Skeletal muscle tissue (tissue), 4 donors: Measurements from ENCODE around the gene POLR3GL. TPM values are rescaled to one million over a fixed set of nuclear protein-coding genes. Genes with fewer than 3 reads are reported as not detected.

Source experiments
- H3K27ac ChIP-seq: one replicate; pipeline ENCODE4 v1.7.0; 2013; ENCODE audit warnings: mild to moderate bottlenecking, low read depth, low read length, inconsistent platforms
- H3K27me3 ChIP-seq, 3 donors: one replicate each; pipeline ENCODE4 v1.7.0; 2013; ENCODE audit warnings: low read length in 3 of 3; ENCODE audit not compliant: control insufficient read depth in 3 of 3, insufficient read depth in 3 of 3
- H3K36me3 ChIP-seq, 3 donors: one replicate each; pipeline ENCODE4 v1.7.0; 2013; ENCODE audit warnings: low read length in 3 of 3; ENCODE audit not compliant: control insufficient read depth in 3 of 3, insufficient read depth in 3 of 3
- H3K4me1 ChIP-seq, 3 donors: one replicate each; pipeline ENCODE4 v1.7.0; 2013; ENCODE audit warnings: low read length in 3 of 3, mild to moderate bottlenecking in 3 of 3; ENCODE audit not compliant: control insufficient read depth in 3 of 3, insufficient read depth in 3 of 3
- H3K4me3 ChIP-seq, 3 donors: one replicate each; pipeline ENCODE4 v1.7.0; 2013; ENCODE audit warnings: low read length in 3 of 3
- H3K9ac ChIP-seq, 3 donors: one replicate each; pipeline ENCODE4 v1.7.0; 2013; ENCODE audit warnings: low read length in 3 of 3, mild to moderate bottlenecking in 3 of 3, moderate library complexity in 2 of 3, low read depth in 1 of 3
- H3K9me3 ChIP-seq, 3 donors: one replicate each; pipeline ENCODE4 v1.7.0; 2013; ENCODE audit warnings: low read length in 3 of 3; ENCODE audit not compliant: control insufficient read depth in 3 of 3
- total RNA-seq: library from RNA; depleted of rRNA; stranded (reverse); fragments of >200 nt; gene quantifications from one replicate; pipeline ENCODE4 v1.2.3, GENCODE V29; 2014
- donor health status: Osteomylitis.

Gene POLR3GL
- total RNA-seq, 1 donor from 2014 or later: 17.7 TPM

GRCh38 chr1:145978854-145979745 lies 14.6 kb downstream of the POLR3GL start:
- Histone ChIP-seq H3K9ac (peak overlapping the region; percentile 70 to 80 (median 74)), H3K4me1 (peaks cover 60 to 67% (median 67%) of the 10 kb centered on the region in 3 donors)

GRCh38 chr1:145979746-145980456 lies 15.4 kb downstream of the POLR3GL start:
- H3K27me3 ChIP-seq: no peaks in the 10 kb centered on the region
- peaks cover 67 to 74% (median 73%) of the 10 kb centered on the region in 3 donors for H3K4me1 ChIP-seq

More at GRCh38 chr1:145978854-145979745, 14.6 kb downstream of the POLR3GL start:
- peak overlapping the region; percentile 37 to 68 (median 42) for H3K4me3 ChIP-seq
- no peaks in the 10 kb centered on the region for H3K9me3 ChIP-seq
- peak overlapping the region; percentile 94 for H3K27ac ChIP-seq
- H3K27me3 ChIP-seq: no peaks in the 10 kb centered on the region
- H3K36me3 ChIP-seq: peaks cover 0 to 5% (median 2%) of the 10 kb centered on the region in 3 donors

GRCh38 chr1:145980457-145980994 lies 16.0 kb downstream of the POLR3GL start:
- H3K27ac ChIP-seq: peak overlapping the region; percentile 94
- no peaks in the 10 kb centered on the region for H3K27me3 ChIP-seq
- peaks cover 73 to 80% (median 80%) of the 10 kb centered on the region in 3 donors for H3K4me1 ChIP-seq
- H3K36me3 ChIP-seq: no peaks in the 10 kb centered on the region
- no peaks in the 10 kb centered on the region for H3K9me3 ChIP-seq
- H3K4me3 ChIP-seq: peak overlapping the region in 2 of 3 donors; percentile 33 to 52
- H3K9ac ChIP-seq: peak overlapping the region; percentile 60 to 73 (median 69)

More at GRCh38 chr1:145979746-145980456, 15.4 kb downstream of the POLR3GL start:
- Histone ChIP-seq H3K9me3 (no peaks in the 10 kb centered on the region), H3K36me3 (peaks cover 0 to 3% (median 2%) of the 10 kb centered on the region in 3 donors), H3K4me3 (peak overlapping the region; percentile 24 to 52 (median 33)), H3K9ac (peak overlapping the region; percentile 60 to 73 (median 69)), H3K27ac (peak overlapping the region; percentile 94)

GRCh38 chr1:145982010-145982723 lies 17.7 kb downstream of the POLR3GL start:
- H3K36me3 ChIP-seq: no peaks in the 10 kb centered on the region
- H3K9me3 ChIP-seq: no peaks in the 10 kb centered on the region
- peak overlapping the region; percentile 94 for H3K27ac ChIP-seq
- peak overlapping the region; percentile 44 to 54 (median 45) for H3K4me3 ChIP-seq
- peaks cover 84 to 90% (median 90%) of the 10 kb centered on the region in 3 donors for H3K4me1 ChIP-seq
- H3K27me3 ChIP-seq: no peaks in the 10 kb centered on the region
- peak overlapping the region; percentile 9 to 52 (median 23) for H3K9ac ChIP-seq

- Histone ChIP-seq H3K4me3 (peak overlapping the region; percentile 27 to 54 (median 45)), H3K4me1 (peaks cover 74 to 79% (median 79%) of the 10 kb centered on the region in 3 donors), H3K9me3 (no peaks in the 10 kb centered on the region), H3K27ac (peak overlapping the region; percentile 94), H3K27me3 (no peaks in the 10 kb centered on the region), H3K36me3 (no peaks in the 10 kb centered on the region), H3K9ac (peak overlapping the region; percentile 47 to 77 (median 57))
Measured at GRCh38 chr1:145983206-145983675, 18.8 kb downstream of the POLR3GL start.

GRCh38 chr1:145983960-145984830 lies 19.7 kb downstream of the POLR3GL start:
- peak overlapping the region; percentile 55 to 85 (median 73) for H3K9ac ChIP-seq

GRCh38 chr1:145985129-145985501 lies 20.6 kb downstream of the POLR3GL start:
- Histone ChIP-seq H3K9ac (peak overlapping the region; percentile 55 to 85 (median 73)), H3K36me3 (no peaks in the 10 kb centered on the region), H3K4me1 (peaks cover 57 to 63% (median 63%) of the 10 kb centered on the region in 3 donors), H3K9me3 (no peaks in the 10 kb centered on the region), H3K27ac (peak overlapping the region; percentile 93), H3K4me3 (peak overlapping the region; percentile 50 to 67 (median 52)), H3K27me3 (no peaks in the 10 kb centered on the region)

More at GRCh38 chr1:145983960-145984830, 19.7 kb downstream of the POLR3GL start:
- H3K27me3 ChIP-seq: no peaks in the 10 kb centered on the region
- peak overlapping the region; percentile 50 to 67 (median 52) for H3K4me3 ChIP-seq
- H3K4me1 ChIP-seq: peaks cover 64 to 70% (median 70%) of the 10 kb centered on the region in 3 donors
- no peaks in the 10 kb centered on the region for H3K9me3 ChIP-seq
- peak overlapping the region; percentile 94 for H3K27ac ChIP-seq
- no peaks in the 10 kb centered on the region for H3K36me3 ChIP-seq

- Histone ChIP-seq H3K27ac (peak overlapping the region; percentile 93), H3K27me3 (no peaks in the 10 kb centered on the region), H3K36me3 (no peaks in the 10 kb centered on the region), H3K4me3 (peak overlapping the region; percentile 50 to 67 (median 52)), H3K4me1 (peaks cover 50 to 61% (median 56%) of the 10 kb centered on the region in 3 donors), H3K9ac (peak overlapping the region; percentile 55 to 85 (median 73)), H3K9me3 (no peaks in the 10 kb centered on the region)
Measured at GRCh38 chr1:145985502-145986439, 21.3 kb downstream of the POLR3GL start.
